ENCODE measurements around the gene GPC6.

GRCh38 chr13:94145966-94146365 lies 919.4 kb downstream of the GPC6 start:
- TF ChIP-seq CTCF (IDR thresholded peaks at IDR 0.05) (no peak), POLR2A (IDR thresholded peaks at IDR 0.05) (no peak), EP300 (IDR thresholded peaks at IDR 0.05) (no peak)
